ENCODE measurements around the gene CYTH1.

Gene CYTH1, protein sequence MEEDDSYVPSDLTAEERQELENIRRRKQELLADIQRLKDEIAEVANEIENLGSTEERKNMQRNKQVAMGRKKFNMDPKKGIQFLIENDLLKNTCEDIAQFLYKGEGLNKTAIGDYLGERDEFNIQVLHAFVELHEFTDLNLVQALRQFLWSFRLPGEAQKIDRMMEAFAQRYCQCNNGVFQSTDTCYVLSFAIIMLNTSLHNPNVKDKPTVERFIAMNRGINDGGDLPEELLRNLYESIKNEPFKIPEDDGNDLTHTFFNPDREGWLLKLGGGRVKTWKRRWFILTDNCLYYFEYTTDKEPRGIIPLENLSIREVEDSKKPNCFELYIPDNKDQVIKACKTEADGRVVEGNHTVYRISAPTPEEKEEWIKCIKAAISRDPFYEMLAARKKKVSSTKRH

GRCh38 chr17:78781893-78782304 is at the start of gene CYTH1:
CYTH1 (minus strand) TSS chr17:78782273; CDS start chr17:78782223, 50 bp downstream.
- DNase-seq, result no peak

GRCh38 chr17:78829477-78829876 is 47.4 kb upstream of the CYTH1 start:
- no peak for DNase-seq

GRCh38 chr17:78828470-78829185 is 46.6 kb upstream of the CYTH1 start:
- DNase-seq, result no peak

DNA sequence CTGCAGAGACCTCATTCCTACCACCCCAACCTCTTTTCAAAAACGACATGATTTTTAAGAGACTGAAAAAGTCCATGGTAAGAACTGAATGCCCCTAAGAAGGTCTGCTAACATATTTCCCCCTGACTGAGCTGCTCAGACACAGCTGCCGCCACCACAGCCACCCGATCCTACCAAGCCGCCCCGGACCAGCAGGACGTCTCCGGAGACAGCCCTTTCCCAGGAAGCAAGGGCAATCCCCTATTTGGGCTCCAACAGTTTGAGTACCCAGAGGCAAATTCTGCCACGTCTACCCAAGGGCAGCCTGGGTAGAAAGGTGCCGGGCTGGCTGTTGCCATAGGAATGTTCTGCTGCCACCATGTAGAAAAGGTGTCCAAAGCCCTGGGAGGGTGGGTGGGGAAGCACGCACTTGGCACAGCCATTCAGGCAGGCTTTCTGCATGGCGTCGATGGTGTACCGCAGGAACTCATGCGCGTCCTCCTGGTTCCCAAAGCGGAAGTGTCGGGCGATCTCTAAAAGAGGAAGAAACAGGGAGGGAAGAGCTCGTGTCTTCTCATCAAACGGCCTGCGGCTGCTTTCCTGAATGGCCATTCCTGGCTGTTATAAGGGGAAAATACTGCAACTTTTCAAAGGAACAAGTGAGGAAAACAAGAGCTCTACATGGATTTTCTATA is 44.9 kb upstream of the CYTH1 start:
- DNase-seq, result no peak

- no peak for DNase-seq
Measured at GRCh38 chr17:78826421-78826820, 44.3 kb upstream of the CYTH1 start.

GRCh38 chr17:78825696-78826095 is 43.6 kb upstream of the CYTH1 start:
- DNase-seq, result no peak

GRCh38 chr17:78824240-78824639 is 42.2 kb upstream of the CYTH1 start:
- DNase-seq, result no peak

DNA sequence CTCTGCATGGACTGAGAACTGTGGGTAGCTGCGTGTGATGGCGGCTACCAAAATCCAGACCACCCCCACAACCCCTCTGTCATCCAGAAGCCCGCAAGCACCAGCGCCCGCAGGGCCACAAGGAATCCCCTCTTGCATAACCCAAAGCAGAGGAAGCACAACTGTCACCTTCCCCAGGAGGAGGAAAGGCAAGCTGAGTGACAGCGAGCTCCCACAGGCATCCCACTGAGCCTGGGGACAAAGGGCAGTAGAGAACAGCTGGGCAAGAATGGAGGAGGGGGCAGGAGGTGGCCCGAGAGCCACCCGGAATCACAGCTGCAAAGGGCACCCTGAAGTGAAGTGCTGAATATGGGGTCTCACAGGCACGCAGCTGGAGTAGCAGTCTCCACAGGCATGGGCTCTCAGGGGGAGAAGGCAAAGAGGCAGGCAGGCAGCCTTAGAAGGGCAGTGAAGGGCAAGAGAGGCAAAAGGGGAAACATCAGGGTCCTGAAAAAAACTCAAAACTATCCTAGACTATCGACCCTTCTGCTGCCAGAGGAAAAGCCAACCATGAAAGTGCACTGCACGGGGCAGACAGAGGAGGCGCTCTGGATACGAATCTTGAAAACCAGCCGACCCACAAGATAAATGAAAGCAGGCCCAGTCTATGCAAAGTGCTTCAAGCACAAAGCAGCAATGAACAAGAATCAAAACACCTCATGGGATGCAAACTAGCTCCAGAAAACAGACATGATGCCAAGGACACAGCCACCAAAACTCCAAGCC is 41.4 kb upstream of the CYTH1 start:
- no peak for DNase-seq

GRCh38 chr17:78822552-78822951 is 40.5 kb upstream of the CYTH1 start:
- DNase-seq, result no peak

DNA sequence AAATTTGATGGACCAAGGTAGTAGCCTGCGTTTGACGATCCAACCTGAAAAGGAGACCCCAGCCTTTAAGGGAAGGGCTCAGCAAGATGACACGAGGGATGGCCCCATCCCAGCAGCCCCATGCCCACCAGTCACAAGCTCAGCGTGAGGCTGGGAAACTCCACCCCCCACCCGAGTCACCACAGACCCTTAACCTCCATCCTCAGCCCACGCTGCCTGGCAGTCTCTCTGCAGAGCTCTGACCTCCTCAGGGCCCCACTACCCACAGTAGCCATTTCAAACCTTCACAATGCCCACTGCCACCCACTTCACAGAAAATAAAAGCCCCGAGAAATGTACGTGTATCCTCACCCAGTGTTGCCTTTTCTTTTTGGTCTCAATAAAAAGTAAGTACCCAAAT is 39.9 kb upstream of the CYTH1 start:
- no peak for DNase-seq

- no peak for DNase-seq
Measured at GRCh38 chr17:78820841-78821240, 38.8 kb upstream of the CYTH1 start.

- DNase-seq, result no peak
Measured at GRCh38 chr17:78819806-78820792, 38.0 kb upstream of the CYTH1 start.

GRCh38 chr17:78819402-78819801 is 37.3 kb upstream of the CYTH1 start:
- DNase-seq, result no peak

DNA sequence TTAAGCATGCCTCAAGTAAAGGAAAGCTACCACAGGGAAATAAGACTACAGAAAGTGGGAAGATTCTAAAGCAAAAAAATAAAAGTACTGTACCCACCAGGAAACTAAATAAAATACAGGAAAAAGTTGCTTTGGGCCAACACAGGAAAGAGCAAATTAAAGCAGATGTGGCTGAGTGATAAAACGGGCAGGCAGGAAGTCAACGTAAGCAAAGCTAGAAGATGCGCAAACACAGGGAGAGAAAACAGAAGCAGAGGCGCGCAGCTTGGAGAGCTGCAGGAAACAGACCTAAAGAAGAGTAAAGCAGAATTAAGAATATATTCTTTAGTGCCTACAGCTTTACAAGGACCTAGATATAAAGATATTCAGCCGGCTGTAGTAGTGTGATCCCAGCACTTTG is 36.9 kb upstream of the CYTH1 start:
- no peak for DNase-seq

DNA sequence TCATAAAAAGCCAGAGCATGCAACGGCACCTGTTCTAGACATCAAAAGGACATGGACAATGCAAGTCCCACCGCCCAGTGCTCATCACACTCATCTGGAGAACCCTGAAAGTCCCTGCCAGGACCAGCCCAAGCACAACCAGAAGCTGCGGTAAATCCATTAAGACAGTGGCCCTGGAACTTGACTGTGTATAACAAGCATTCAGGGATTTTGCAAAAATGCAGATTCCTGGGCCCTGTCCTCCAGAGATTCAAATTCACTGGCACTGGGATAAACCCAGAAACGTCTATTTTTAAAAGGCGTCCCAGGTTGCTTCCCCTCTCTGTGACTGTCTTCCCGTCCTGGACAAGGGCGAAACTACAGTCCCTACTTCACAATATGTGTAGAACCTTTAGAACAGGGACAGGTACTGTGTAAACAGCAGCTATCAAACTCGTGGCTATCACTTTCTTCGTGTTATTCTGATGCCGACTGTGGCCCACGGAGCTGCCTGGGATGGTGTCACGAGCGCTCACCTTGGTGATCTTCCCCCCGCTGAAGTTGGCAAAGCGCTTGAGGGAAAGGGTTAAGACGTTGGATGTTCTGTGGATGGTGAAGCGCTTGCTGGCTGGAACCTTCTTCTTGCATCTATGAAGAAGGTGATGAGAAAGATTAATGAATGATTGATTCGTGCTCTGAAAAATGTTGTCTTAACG is 36.2 kb upstream of the CYTH1 start:
- no peak for DNase-seq

DNA sequence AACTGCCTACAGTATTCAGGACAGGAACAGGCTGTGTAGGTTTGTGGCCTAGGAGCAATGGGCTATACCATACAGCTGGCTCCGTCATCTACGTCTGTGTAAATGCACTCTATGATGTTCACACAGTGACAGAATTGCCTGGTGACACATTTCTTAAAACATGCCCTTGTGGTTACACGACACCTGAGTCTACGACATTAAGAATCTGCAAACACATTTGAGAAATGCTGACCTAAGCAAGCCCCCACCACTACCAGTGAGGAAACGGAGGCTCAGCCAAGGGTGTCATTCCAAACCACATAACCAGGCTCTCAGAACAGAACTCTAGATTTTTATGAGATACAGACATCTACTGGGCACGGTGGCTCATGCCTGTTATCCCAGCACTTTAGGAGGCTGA is 35.0 kb upstream of the CYTH1 start:
- no peak for DNase-seq

DNA sequence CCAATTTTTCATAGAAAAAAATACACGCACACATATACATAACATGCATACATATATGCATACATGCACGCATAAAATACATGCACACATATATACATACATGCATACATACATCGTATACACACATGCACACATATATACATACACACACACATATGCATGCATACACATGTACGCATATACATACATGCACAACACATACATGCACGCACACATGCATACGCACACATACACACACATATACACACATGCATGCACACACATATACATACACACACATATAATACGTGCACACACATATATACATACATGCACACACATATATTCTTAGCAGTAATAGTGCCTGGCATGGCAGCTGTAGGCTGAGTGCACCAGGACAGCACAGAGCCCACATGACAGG is 33.6 kb upstream of the CYTH1 start:
- no peak for DNase-seq

DNA sequence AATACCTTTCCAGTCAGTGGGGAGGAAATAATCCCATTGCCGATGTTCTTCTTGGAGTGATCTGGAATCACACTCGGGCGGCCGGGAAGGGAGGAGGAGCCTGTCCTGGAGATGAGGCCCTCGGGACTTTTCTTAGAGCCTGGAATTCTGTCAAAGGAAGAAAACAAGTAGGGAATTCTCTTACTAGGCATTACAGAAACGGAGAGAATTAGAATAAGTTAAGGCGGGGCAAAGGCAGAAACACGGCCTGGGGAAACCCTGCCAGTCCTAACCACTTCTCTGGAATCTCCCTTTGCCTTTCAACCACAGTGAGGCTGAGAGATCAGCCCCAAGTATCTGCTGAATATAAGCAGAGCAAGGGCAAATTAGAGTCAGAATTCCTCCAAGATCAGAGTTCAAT is 30.8 kb upstream of the CYTH1 start:
- DNase-seq, result no peak

- DNase-seq, result no peak
Measured at GRCh38 chr17:78808163-78808562, 26.1 kb upstream of the CYTH1 start.

- no peak for DNase-seq
Measured at GRCh38 chr17:78806451-78806850, 24.4 kb upstream of the CYTH1 start.

DNA sequence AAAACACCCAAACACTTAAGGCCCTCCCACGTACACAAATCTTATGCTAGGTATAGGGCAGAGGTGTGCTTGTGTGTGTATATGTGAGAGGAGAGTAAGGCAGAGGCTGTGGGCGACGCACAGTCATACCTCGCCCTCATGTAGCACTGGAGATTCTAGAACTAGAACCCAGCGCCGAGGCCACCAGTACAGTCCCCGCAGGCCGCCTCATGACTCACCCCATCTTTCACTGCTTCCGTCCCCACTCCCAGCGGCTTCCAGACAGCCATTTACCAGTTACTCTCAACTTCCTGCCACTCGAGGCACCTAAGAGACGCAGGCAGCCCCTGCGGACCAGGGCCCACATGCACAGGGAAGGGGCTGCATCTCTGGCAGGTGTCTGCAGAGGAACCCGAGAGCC is 23.2 kb upstream of the CYTH1 start:
- no peak for DNase-seq

Measured in NCI-H2227 treated with DMSO at 0.1 percent for 48 hours (cell line).